HG03175 (cell line): Measurements from ENCODE around the gene SNX10.
"Not testable (repeated sequence)": the region's sequence is repeated elsewhere in the genome, so short reads cannot be mapped to it uniquely, and the experiment has no call there.

Experiments used
- ATAC-seq: cut with Tn5 transposase; IDR thresholded peaks from one replicate; pipeline ENCODE4 v1.9.1; 2021; ENCODE audit warnings: mild to moderate bottlenecking, moderate library complexity; ENCODE audit not compliant: unreplicated experiment

The SNX10 gene

GRCh38 chr7:26291699-26292538 is at the start of gene SNX10:
TSS of gene SNX10 (plus strand) at chr7:26291862. CDS start at chr7:26346443, 54,581 bp downstream.
- peak; percentile 73 for ATAC-seq

GRCh38 chr7:26245150-26245549 is 46.5 kb upstream of the SNX10 start:
- no peak for ATAC-seq

GRCh38 chr7:26250239-26250638 is 41.4 kb upstream of the SNX10 start:
- no peak for ATAC-seq

- ATAC-seq, result not testable (repeated sequence)
Measured at GRCh38 chr7:26261866-26262265, 29.8 kb upstream of the SNX10 start.

GRCh38 chr7:26265065-26265464 is 26.6 kb upstream of the SNX10 start:
- no peak for ATAC-seq

GRCh38 chr7:26265499-26266075 is 26.1 kb upstream of the SNX10 start:
- no peak for ATAC-seq

GRCh38 chr7:26267601-26268166 is 24.0 kb upstream of the SNX10 start:
- no peak for ATAC-seq

GRCh38 chr7:26275213-26275612 is 16.4 kb upstream of the SNX10 start:
- no peak for ATAC-seq

GRCh38 chr7:26278770-26279169 is 12.9 kb upstream of the SNX10 start:
- ATAC-seq, result no peak

- ATAC-seq, result peak; percentile 51
Measured at GRCh38 chr7:26279405-26279804, 12.3 kb upstream of the SNX10 start.

GRCh38 chr7:26280097-26280496 is 11.6 kb upstream of the SNX10 start:
- no peak for ATAC-seq

- no peak for ATAC-seq
Measured at GRCh38 chr7:26280723-26281122, 10.9 kb upstream of the SNX10 start.

- no peak for ATAC-seq
Measured at GRCh38 chr7:26284477-26284876, 7.2 kb upstream of the SNX10 start.

GRCh38 chr7:26284995-26285632 is 6.5 kb upstream of the SNX10 start:
- ATAC-seq, result no peak

- ATAC-seq, result no peak
Measured at GRCh38 chr7:26286157-26286556, 5.5 kb upstream of the SNX10 start.

- ATAC-seq, result not testable (repeated sequence)
Measured at GRCh38 chr7:26288126-26288525, 3.5 kb upstream of the SNX10 start.

- ATAC-seq, result no peak
Measured at GRCh38 chr7:26291251-26291650, 411 bp upstream of the SNX10 start.

- no peak for ATAC-seq
Measured at GRCh38 chr7:26292768-26293560, 1.3 kb downstream of the SNX10 start.

GRCh38 chr7:26293569-26294308 is 2.1 kb downstream of the SNX10 start:
- ATAC-seq, result peak; percentile 66

- no peak for ATAC-seq
Measured at GRCh38 chr7:26295015-26295414, 3.4 kb downstream of the SNX10 start.
